22Rv1 (cell line): Measurements from ENCODE around the gene ZNF32.

Source experiments
- H3K27ac ChIP-seq: fragments of 450-650 bp; 2 replicates; pipeline ENCODE4 v1.5.1; 2017
- ZFX ChIP-seq: fragments of 450-650 bp; IDR thresholded peaks from 2 replicates; pipeline ENCODE4 v1.6.1; 2017; ENCODE audit warnings: antibody characterized with exemption, borderline replicate concordance
- TF ChIP-seq, protein P1 (sequence below): fragments of 450-650 bp; IDR thresholded peaks from 2 replicates; pipeline ENCODE4 v1.5.1; 2017; ENCODE audit warnings: mild to moderate bottlenecking

Gene ZNF32

DNA sequence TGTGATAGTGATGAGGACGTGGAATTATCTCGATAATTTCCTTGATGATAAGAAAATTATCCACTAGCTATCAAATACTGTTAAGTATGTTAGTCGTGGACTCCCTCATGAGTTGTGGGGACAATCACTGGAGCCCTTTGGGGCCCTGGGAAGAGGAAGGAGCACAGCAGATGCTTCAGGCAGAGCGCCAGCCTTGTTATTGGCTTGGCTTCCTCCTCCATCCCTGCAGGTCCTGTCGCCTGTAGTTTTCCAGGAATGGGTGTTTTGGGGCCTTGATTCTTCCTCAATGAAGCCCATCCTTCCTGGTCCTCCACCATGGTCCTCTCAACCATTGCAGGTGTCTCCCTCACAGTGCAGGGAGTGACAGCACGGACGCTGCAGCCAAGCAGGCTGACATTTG lies 32.5 kb upstream of the ZNF32 start:
- no peak overlapping the region for H3K27ac ChIP-seq
- no peak for TF ChIP-seq ZFX
- TF ChIP-seq, protein P1, sequence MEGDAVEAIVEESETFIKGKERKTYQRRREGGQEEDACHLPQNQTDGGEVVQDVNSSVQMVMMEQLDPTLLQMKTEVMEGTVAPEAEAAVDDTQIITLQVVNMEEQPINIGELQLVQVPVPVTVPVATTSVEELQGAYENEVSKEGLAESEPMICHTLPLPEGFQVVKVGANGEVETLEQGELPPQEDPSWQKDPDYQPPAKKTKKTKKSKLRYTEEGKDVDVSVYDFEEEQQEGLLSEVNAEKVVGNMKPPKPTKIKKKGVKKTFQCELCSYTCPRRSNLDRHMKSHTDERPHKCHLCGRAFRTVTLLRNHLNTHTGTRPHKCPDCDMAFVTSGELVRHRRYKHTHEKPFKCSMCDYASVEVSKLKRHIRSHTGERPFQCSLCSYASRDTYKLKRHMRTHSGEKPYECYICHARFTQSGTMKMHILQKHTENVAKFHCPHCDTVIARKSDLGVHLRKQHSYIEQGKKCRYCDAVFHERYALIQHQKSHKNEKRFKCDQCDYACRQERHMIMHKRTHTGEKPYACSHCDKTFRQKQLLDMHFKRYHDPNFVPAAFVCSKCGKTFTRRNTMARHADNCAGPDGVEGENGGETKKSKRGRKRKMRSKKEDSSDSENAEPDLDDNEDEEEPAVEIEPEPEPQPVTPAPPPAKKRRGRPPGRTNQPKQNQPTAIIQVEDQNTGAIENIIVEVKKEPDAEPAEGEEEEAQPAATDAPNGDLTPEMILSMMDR: no peak

DNA sequence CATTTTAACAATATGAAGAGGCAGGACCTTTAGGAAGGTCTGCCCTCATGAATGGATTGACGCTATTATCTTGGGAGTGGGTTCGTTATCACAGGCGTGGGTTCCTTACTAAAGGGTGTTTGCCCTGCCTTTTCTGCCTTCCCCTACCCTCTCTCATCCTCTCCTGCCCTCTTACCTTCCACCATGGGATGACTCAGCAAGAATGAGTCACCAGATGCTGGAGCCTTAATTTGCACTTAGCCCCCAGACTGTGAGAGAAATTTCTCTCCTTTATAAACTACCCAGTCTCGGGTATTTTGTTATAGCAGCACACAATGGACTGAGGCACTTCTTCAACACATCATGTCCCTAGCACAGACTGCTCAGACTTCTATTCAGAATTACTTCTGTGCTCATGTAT lies 31.4 kb upstream of the ZNF32 start:
- TF ChIP-seq, protein P1: no peak
- TF ChIP-seq ZFX: no peak
- H3K27ac ChIP-seq: no peak overlapping the region

DNA sequence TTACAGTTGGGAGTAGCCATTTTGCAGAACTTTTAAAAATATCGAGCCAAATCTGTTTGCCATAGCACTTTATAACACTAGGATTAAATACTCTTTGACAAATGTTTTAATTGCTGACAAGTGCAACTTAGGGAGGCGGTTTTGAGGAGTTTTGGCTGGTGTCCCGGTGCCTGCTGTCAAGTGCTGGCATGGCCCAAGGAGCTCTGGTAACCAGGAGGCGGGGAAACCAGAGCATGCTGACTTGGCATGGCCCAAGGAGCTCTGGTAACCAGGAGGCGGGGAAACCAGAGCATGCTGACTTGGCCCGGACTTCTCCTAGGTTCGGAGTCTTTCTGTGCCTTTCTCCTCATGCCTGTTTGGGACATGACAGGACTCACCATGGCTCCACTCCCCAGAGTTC lies 30.8 kb upstream of the ZNF32 start:
- no peak overlapping the region for H3K27ac ChIP-seq
- TF ChIP-seq, protein P1: no peak

DNA sequence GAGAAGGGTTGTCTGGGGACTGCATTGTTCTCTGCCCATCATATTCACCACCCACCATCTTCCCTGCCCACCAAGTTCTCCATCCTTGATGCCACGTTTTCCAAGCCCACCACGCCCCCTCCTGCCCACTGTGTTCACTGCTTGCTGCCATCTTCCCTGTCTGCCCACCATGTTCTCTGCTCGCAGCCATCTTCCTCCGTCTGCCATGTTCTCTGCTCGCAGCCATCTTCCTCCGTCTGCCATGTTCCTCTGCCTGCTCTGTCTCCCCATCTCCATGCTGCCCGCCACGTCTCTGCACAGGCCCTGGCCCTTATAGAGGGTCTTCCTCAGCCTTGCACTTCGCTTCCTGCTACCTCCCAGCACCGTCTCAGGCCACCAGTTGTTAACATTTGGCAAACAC lies 30.0 kb upstream of the ZNF32 start:
- no peak overlapping the region for H3K27ac ChIP-seq
- no peak for TF ChIP-seq ZFX
- TF ChIP-seq, protein P1: no peak

DNA sequence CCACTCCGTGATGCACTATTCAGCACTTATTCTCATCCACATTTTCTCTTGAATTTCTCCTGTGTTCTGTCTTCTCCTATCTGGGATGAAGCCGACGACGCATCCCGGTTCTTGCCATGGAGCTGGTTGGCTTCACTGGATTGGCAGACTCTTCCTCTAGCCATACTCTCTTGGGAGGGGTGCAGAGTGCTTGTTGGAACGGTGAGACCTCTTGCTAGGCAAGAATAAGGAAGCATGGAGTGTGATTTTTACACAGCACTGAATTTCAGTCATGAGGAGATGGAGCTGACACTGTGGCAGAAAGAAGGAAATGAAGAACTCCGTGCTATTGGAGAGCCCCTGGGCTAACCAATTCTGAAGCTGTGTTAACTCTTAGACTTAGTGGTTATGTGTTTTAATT lies 28.2 kb upstream of the ZNF32 start:
- TF ChIP-seq, protein P1: no peak
- TF ChIP-seq ZFX: no peak
- H3K27ac ChIP-seq: no peak overlapping the region

DNA sequence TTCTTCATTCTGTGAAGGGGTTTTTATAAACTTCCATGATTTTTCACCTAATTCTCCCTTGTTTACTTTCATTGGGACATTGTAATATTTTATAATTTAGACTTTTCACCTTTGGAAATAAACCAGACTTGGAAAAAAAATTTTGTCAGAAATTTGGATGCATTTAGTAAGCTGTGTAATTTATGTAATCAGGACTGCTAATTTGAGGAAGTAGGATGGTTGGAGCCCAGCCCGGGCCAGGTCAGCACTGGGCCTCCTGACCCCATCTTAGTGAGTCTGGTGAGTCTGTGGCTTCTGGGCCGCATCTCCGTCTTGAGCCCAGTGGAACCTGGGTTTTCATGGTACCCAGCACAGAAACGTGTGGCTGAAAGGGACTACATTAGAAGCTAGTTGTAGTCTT lies 27.6 kb upstream of the ZNF32 start:
- H3K27ac ChIP-seq: no peak overlapping the region
- TF ChIP-seq, protein P1: no peak
- TF ChIP-seq ZFX: no peak

DNA sequence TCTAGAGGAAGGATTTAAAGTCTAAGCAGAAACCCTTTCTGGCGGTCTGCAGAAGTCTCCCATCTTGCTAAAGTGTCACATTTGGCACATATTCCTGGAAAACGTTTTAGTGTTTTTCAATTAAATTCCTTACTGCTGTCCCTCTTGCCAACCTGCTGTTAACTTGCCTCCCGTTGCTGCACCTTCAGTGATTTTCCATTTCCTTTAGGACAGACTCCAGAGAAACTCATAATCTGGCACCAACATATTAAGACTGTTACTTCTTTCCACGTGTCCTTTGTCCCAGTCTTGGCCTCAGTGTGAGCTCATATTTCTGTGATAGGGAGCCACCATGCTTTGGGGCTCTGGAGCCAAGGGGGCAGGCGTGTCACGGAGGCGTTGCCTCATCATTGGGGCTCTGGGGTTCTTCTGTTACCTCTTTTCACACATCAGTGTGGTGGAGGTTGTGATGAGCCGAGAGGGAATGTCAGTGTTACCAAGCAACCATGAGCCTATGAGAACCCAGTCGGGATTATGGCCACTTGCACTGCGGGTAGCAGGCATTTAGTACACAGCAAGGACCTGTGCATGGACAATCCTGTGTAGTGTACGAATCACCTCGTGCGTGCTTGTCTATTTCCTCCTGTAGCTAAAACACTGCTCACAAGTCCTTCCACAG lies 26.0 kb upstream of the ZNF32 start:
- TF ChIP-seq, protein P1: no peak
- TF ChIP-seq ZFX: no peak
- no peak overlapping the region for H3K27ac ChIP-seq
